ENCODE data around the gene ADGRB2. TPM values are rescaled to one million over a fixed set of nuclear protein-coding genes. Genes with fewer than 3 reads are reported as not detected.

ADGRB2 gene
- total and polyA plus RNA-seq, 2 donors (not counting 1 experiment from before 2014, with no cell fraction given), result 4.4 to 10.4 TPM

DNA sequence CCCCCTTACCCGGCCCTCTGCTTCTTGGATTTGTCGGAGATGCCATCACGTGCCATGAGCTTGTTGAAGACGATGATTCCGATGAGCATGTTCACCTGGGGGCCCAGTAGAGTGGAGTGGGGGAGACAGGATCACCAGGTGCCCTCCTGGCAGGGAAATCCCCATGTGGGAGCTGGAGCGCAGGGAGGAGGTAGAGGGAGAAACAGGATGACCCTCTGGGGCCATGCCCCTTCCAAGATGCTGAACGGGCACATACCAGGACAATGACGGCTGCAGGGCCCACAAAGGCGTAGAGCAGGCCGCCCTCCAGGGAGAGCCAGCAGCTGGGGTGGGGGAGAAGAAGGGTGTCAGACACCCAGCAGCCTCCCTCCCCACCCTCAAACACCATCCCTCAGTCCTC lies 28.6 kb downstream of the ADGRB2 start:
- H3K4me1 ChIP-seq (ENCODE audit: control insufficient read depth, extremely low read depth, insufficient read depth, low read length), result no peaks in the 10 kb centered on the region
- no peaks in the 10 kb centered on the region for H3K79me2 ChIP-seq (ENCODE audit: control insufficient read depth, insufficient read depth, low read length)
- no peak overlapping the region for H3K4me3 ChIP-seq (replicated peaks in 1 of 4; ENCODE audit: control extremely low read depth in 1 of 4, insufficient read depth in 1 of 4, low read depth in 3 of 4, low read length in 4 of 4)
- H3K9ac ChIP-seq (ENCODE audit: insufficient read depth, low read length), result no peak overlapping the region
- H3K9me3 ChIP-seq (ENCODE audit: control insufficient read depth, insufficient read depth, low read depth, low read length), result no peaks in the 10 kb centered on the region
- no peaks in the 10 kb centered on the region for H4K20me1 ChIP-seq (ENCODE audit: control insufficient read depth, extremely low read depth, insufficient read depth, low read length)
- H3K27ac ChIP-seq (ENCODE audit: insufficient read depth, low read length), result no peak overlapping the region
- no peak for TF ChIP-seq EZH2 (IDR thresholded peaks at IDR 0.05; ENCODE audit: low read length, missing control alignments)
- TF ChIP-seq, protein P1, sequence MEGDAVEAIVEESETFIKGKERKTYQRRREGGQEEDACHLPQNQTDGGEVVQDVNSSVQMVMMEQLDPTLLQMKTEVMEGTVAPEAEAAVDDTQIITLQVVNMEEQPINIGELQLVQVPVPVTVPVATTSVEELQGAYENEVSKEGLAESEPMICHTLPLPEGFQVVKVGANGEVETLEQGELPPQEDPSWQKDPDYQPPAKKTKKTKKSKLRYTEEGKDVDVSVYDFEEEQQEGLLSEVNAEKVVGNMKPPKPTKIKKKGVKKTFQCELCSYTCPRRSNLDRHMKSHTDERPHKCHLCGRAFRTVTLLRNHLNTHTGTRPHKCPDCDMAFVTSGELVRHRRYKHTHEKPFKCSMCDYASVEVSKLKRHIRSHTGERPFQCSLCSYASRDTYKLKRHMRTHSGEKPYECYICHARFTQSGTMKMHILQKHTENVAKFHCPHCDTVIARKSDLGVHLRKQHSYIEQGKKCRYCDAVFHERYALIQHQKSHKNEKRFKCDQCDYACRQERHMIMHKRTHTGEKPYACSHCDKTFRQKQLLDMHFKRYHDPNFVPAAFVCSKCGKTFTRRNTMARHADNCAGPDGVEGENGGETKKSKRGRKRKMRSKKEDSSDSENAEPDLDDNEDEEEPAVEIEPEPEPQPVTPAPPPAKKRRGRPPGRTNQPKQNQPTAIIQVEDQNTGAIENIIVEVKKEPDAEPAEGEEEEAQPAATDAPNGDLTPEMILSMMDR (conservative IDR thresholded peaks at IDR 0.05 in 1 of 2, IDR thresholded peaks at IDR 0.05 in 1 of 2; ENCODE audit: low read depth in 1 of 2, low read length in 2 of 2), result no peak
- H3K4me2 ChIP-seq (ENCODE audit: extremely low read depth, insufficient read depth, low read length), result no peak overlapping the region
- H3K27me3 ChIP-seq (ENCODE audit: control insufficient read depth, insufficient read depth, low read length), result no peaks in the 10 kb centered on the region
- no peaks in the 10 kb centered on the region for H3K36me3 ChIP-seq (ENCODE audit: control insufficient read depth, insufficient read depth, low read length)
- no peak overlapping the region for H2AFZ ChIP-seq (ENCODE audit: low read length)
- DNase-seq (ENCODE audit: low read depth in 2 of 2), result no peak

DNA sequence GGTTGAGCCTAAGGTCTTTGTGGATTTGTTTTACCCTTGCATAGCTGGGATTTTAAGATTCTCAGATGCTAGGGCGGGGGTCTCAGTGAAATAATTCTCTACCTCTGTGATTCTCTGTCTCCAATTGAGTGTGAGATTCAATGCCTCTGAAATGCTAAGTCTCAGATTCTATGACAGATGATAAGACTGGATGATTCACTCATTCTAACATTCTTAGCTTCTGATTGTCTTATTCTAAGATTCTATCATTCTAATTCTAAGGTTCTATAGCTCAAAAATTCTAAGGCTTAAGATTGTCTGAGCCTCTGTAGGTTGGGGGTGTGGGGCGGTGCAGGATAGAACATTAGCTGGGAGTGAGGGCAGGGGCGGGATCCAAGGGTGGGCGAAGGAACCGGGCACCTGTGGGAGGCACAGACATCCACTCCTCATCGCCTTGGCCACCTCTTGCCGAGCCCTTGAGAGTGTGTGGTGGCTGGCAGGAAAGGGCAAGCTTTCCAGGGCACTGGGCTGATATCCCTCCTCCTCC lies 29.5 kb downstream of the ADGRB2 start:
- Histone ChIP-seq H3K27ac (ENCODE audit: insufficient read depth, low read length) (no peak overlapping the region), H3K9me3 (ENCODE audit: control insufficient read depth, insufficient read depth, low read depth, low read length) (no peaks in the 10 kb centered on the region), H4K20me1 (ENCODE audit: control insufficient read depth, extremely low read depth, insufficient read depth, low read length) (no peaks in the 10 kb centered on the region), H3K4me1 (ENCODE audit: control insufficient read depth, extremely low read depth, insufficient read depth, low read length) (no peaks in the 10 kb centered on the region), H3K27me3 (ENCODE audit: control insufficient read depth, insufficient read depth, low read length) (no peaks in the 10 kb centered on the region), H3K79me2 (ENCODE audit: control insufficient read depth, insufficient read depth, low read length) (no peaks in the 10 kb centered on the region), H3K9ac (ENCODE audit: insufficient read depth, low read length) (no peak overlapping the region), H3K4me3 (replicated peaks in 1 of 4; ENCODE audit: control extremely low read depth in 1 of 4, insufficient read depth in 1 of 4, low read depth in 3 of 4, low read length in 4 of 4) (no peak overlapping the region), H2AFZ (ENCODE audit: low read length) (no peak overlapping the region), H3K36me3 (ENCODE audit: control insufficient read depth, insufficient read depth, low read length) (no peaks in the 10 kb centered on the region), H3K4me2 (ENCODE audit: extremely low read depth, insufficient read depth, low read length) (no peak overlapping the region)
- peak in 1 of 2 donors; percentile 48 for DNase-seq (ENCODE audit: low read depth in 2 of 2)
- no peak for TF ChIP-seq EZH2 (IDR thresholded peaks at IDR 0.05; ENCODE audit: low read length, missing control alignments)
- TF ChIP-seq, protein P1 (conservative IDR thresholded peaks at IDR 0.05 in 1 of 2, IDR thresholded peaks at IDR 0.05 in 1 of 2; ENCODE audit: low read depth in 1 of 2, low read length in 2 of 2), result no peak

DNA sequence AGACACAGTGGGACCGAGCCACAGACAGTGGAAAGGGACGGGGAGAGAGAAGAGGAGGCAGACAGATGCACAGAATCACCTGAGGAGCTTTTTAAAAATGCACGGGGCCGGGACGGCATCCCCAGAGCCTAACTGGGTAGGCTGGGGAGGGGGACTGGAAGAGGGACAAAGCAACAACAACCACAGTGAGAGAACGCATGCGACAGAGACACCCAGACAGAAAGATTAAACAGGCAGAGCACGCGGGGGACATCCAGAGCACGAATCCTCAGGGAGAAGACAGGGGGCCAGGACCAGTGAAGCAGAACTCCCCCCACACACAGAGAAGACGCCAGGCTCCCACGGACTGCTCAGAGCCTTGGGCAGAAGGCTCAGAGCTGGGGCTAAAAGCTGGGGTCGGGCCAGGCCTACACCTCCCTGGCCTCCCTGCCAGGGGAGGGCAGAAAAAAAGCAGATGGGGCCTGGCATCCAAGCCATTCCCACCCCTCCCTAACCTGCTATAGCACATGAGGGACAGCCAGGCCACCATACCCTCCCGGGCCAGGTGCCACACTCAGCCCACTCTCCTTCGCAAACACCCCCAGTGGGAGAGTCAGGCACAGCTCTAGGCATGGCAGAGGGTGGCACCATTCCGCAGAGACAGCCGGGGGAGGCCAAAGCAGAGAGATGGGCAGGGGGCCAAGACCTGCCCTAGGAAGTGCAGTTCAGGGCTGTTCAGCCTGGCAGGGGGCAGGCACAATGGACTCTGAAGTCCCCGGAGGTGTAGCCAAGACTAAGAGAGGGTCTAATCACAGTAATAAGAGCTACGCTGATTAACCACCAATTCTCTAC lies 30.5 kb downstream of the ADGRB2 start:
- no peaks in the 10 kb centered on the region for H3K4me1 ChIP-seq (ENCODE audit: control insufficient read depth, extremely low read depth, insufficient read depth, low read length)
- H2AFZ ChIP-seq (ENCODE audit: low read length), result no peak overlapping the region
- no peak overlapping the region for H3K4me3 ChIP-seq (replicated peaks in 1 of 4; ENCODE audit: control extremely low read depth in 1 of 4, insufficient read depth in 1 of 4, low read depth in 3 of 4, low read length in 4 of 4)
- no peaks in the 10 kb centered on the region for H4K20me1 ChIP-seq (ENCODE audit: control insufficient read depth, extremely low read depth, insufficient read depth, low read length)
- H3K9ac ChIP-seq (ENCODE audit: insufficient read depth, low read length), result no peak overlapping the region
- no peak overlapping the region for H3K27ac ChIP-seq (ENCODE audit: insufficient read depth, low read length)
- no peaks in the 10 kb centered on the region for H3K36me3 ChIP-seq (ENCODE audit: control insufficient read depth, insufficient read depth, low read length)
- H3K9me3 ChIP-seq (ENCODE audit: control insufficient read depth, insufficient read depth, low read depth, low read length), result no peaks in the 10 kb centered on the region
- H3K27me3 ChIP-seq (ENCODE audit: control insufficient read depth, insufficient read depth, low read length), result no peaks in the 10 kb centered on the region
- H3K79me2 ChIP-seq (ENCODE audit: control insufficient read depth, insufficient read depth, low read length), result no peaks in the 10 kb centered on the region
- TF ChIP-seq, protein P1 (conservative IDR thresholded peaks at IDR 0.05 in 1 of 2, IDR thresholded peaks at IDR 0.05 in 1 of 2; ENCODE audit: low read depth in 1 of 2, low read length in 2 of 2), result no peak
- no peak for TF ChIP-seq EZH2 (IDR thresholded peaks at IDR 0.05; ENCODE audit: low read length, missing control alignments)
- H3K4me2 ChIP-seq (ENCODE audit: extremely low read depth, insufficient read depth, low read length), result no peak overlapping the region
- DNase-seq (ENCODE audit: low read depth in 2 of 2), result no peak
